Right lung (tissue), 5 donors: ENCODE results near the gene IL18R1. TPM values are rescaled to one million over a fixed set of nuclear protein-coding genes. Genes with fewer than 3 reads are reported as not detected.

ENCODE experiments used
- DNase-seq, 2 donors: peaks; one replicate each; pipeline ENCODE4 v3.0.0-alpha.2; 2013
- polyA plus RNA-seq, 5 donors: library from polyadenylated mRNA; unstranded; fragments of 120-200 nt; gene quantifications; one replicate each; pipeline versions ENCODE4 v1.2.1 to v1.2.3, GENCODE V29; 2013; ENCODE audit warnings: inconsistent platforms in 1 of 5, low replicate concordance in 1 of 5; ENCODE audit not compliant: insufficient read length in 5 of 5, insufficient read depth in 1 of 5

IL18R1 gene
- polyA plus RNA-seq, 5 donors: 2.2 to 5.6 (median 4.0) TPM

DNA sequence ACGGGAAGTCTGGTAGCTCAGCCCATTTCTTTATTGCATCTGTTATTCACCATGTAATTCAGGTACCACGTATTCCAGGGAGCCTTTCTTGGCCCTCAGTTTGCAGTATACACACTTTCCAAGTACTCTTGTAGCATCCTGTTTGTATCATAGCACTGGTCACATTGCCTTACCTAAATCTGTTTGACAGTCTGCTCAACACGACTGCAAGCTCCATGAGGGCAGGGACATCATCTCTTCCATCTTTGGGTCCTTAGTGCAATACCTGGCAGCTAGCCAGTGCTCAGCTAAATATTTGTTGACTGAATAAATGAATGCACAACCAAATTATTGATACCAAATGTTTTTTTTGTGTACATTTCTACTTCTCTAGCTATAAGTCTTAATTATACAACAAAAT is 11.2 kb upstream of the IL18R1 start:
- DNase-seq: no peak

DNA sequence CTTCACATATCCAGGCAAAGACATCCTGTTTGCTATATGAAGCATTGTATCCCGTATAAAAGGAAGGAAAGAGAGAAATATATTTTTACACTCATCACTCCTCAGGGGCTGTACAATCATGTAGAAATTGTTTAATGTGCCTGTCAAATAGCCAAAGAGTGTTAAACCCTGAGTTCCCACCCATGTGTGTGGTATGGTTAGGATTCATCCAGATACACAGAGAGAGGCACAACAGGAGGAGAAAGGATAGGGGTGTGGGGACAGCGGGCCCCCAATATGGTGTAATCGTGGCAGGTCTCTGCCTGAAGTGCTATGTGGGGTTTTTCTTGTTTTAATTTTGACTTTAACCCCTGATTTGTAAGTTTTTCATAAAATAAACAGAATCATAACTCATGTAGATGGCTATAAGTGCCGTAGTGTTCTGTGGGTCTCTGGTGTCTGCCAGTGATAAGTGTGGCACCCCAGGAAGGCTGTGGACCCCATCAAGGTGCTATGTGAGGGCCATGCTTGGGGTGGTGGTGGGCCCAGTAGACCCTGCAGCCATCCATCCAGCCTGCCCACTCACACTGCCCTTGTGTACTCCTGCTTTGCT is 10.2 kb upstream of the IL18R1 start:
- DNase-seq: no peak

DNA sequence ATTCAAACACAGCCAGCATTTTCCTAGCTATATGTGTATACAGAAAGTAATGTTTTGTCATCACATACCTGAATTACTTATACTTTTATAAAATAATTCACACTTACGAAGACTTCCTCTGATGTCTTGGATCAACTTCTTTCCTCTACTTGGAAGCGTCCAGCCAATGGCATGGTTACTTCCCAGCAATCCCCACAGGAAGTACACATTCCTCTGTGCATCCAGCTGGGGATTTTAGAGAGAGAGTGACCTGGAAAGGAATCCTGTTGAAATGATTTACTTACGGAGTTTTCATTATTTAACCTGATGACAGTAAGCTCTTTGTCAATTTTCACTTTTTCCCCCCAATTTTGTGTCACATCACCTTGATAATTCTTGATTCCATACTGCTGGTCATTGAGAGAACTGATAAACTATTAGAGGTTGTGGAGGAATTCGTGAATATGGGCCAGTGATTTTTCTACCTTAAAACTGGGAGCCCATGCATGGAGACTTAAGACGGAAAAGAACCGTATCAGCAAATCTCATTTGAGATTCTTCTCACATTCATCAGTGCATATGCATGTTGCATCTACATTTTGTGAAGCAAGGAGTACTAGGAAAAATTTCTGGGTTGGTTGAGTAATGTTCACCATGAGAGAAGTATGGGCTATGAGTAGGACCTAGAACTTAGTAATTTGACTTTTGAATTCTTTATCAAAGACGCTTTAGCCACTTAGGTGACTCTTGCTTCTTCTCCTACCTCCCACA is 9.0 kb upstream of the IL18R1 start:
- DNase-seq: no peak

DNA sequence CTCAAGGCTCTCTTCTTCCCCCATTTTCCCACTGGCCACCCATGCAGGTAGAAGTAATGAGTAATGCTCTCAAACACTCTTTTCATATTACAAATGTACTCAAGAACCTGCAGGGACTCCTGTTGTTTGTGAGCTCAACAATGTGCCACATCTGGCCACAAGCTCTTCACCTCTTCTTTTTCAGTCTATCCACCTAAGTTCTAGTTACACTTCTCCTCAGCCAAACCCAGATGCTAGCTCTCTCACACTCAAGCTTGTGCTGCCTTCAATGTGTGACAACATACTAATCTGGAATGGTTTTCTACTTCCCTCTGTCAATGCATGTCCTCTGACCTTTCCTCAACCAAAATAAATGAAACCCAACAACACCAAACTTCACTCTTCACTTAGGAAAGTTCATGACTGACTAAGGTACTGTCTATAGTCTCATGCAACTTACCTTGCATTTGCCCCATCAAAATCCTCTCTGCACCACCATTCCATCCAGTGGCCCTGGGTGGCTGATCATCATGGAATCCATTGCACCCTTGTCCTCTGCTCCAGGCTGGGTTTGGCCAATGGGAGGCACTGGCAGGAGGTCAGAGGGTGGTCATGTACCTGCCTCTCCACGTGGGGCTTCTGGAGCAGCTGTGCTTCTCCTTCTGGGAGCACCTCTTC is 5.3 kb upstream of the IL18R1 start:
- no peak for DNase-seq

DNA sequence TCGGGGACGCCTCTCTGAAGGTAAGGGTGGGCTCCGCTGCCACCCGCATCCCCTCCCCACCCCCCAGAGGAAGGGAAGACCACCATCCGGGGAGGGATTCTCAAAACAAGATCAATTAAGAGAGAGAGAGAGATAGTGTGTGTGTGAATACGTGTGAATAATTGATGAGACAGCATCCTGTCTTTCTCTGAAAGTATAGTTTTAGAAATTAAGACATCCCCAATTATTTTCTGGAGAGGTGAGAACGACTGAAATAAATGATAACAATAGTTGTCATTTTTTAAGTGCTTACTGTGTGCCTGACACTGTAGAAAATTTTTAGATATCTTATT is 751 bp downstream of the IL18R1 start:
- DNase-seq: no peak

DNA sequence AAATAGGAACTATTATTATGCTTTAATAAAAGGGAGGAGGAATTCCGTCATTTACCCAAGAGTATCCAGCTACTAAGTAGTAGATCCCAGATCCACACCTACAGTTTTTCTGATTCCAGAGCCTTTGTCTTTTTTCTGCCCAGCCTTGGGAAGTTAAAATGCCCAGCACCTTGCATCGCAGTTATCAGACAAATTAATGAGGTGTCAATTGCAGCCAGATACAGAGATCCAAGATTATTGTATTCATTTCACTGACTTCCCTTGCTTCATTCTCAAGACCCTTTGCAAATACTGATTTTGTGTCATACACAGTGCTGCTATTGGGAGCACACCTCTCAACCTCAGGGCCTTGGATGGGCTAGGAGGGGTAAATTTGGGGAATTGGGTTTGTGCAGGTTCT is 1.1 kb downstream of the IL18R1 start:
- no peak for DNase-seq

DNA sequence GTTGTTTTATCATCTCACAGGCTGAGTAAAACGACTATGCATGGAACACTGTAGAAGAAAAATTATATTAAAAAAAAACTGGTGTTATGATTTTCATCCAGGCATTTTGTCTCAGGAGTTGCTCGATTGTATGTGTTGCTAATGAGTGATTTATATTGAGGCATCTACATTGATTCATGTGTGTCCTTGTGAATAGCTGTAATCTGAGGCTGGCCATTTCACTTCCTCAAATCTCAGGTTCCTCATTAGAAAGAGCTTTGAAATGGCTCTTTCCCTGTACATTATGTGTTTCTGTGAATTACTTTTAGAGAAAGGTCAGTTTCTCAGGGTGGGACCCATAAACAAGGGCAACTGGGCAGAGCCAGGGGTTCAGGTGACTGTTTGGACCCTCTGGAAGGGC is 2.3 kb downstream of the IL18R1 start:
- DNase-seq: no peak

DNA sequence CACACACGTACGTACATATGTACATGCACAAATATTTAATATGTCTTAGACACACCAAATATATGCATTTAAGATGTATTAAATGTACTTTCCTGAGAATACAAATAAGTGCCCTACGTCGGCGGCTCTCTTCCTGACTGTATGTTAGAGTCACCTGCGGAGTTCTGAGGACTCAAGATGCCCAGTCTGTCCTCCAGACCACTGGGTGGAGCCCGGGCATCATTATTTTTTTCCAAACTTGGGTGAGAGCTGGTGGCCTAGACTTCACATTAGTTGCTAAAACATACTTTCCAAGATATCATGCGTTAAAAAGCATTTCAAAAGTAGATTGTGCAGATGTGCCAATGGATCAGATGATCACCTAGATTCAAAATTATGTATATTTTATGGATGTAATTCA is 2.9 kb downstream of the IL18R1 start:
- DNase-seq: no peak

DNA sequence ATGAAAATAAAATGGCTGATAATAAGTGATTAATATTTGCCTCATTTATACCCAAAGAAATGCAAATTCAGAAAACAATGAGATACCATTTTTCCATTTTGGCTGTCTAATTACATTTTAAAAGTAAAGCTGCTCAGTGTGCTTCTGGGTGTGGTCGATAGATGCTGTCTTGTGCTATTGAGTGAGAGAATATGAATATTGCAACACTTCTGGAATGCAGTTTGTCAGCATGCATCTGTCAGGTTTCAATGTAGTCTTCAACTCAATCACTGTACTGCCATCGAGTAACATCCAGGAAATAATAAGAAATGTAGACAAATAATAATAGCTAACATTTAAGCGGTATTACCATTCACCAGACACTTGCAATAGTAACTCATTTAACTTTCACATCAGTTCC is 3.9 kb downstream of the IL18R1 start:
- no peak for DNase-seq

DNA sequence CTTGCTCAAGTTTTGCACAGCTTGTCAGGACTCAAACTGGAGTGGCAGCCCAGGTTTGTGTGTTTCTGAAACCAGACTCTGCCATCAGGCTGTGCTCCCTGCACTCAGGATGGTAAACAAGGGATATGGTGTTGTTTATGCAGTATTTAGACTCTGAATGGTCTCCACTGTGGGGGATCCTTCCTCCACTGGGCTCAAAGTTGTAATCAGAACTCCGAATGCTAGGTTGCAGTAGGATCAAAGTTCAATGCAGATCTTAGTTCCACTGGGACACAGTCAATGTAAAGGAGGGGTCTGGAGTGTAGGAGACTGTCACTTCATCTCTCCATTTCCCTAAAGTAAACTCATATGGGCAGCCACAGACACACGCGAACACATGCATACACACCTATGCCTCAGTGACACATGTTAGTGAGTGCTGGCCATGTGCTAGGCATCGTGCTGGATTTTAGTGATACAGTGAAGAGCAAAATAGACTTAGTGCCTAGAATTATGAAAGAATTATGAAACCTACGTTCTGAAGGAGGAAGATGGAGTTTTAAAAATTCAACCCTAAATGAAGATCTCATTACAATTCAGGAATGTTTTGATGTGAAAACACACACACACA is 6.1 kb downstream of the IL18R1 start:
- no peak for DNase-seq

DNA sequence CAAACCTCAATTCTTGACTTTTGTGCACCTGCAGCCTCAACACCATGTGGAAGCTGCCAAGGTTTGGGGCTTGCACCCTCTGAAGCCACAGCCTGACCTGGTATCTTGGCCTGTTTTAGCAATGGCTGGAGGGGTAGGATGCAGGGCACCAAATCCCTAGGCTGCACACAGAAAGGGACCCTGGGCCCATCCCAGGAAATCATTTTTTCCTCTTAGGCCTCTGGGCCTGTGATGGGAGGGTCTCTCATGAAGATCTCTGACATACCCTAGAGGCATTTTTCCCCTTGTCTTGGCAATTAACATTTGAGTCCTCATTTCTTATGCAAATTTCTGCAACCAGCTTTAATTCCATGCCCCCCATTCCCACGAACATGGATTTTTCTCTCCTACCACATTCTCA is 10.2 kb downstream of the IL18R1 start:
- DNase-seq: no peak

DNA sequence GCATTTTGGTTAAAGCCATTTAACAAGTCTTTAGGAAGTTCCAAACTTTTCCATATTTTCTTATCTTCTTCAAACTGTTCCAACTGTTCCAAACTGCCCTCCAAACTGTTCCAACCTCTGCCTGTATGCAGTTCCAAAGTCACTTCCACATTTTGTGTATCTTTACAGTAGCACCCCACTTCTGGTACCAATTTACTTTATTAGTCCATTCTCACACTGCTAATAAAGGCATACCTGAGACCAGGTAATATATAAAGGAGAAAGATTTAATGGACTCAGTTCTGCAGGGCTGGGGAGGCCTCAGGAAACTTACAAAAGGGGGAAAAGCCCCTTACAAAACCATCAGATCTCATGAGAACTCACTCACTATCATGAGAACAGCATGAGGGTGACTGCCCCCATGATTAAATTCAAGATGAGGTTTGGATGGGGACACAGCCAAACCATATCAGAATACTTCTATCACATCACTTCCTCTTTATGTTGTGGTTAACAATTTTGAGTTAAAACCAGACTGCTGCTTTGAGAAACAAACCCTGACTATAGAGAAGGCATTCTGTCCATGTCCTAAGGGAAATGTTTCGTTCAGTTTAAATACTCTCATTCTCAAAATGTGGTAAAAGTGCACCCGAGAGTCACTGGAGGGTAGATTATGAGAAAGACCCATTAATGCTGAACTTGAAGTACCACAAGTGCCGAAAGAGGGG is 11.0 kb downstream of the IL18R1 start:
- DNase-seq: no peak

DNA sequence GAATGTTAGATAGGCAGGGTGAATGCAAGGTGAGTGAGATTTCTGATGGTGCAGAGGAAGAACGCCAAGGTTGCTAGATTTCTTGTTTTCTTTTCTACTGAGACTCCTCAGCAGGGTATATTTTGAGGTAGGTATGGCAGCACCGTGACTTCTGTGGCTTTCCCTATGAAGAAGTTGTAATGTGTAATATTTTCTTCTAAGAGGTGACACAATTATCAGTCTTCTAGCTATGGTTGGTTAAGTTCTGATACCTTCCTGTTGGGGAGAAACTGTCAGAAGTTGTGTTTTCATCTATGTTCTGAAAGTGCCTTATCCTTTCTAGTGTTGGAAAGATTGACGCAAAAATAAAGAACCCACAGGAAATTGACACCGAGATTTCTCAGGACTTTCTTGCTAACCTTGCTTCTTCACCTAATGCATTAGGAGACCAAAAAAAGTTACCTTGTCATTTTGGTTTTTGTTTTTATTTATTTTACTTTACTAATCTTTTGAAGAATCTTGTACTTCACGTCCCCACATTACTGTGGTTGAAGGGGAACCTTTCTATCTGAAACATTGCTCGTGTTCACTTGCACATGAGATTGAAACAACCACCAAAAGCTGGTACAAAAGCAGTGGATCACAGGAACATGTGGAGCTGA is 11.9 kb downstream of the IL18R1 start:
- no peak for DNase-seq

DNA sequence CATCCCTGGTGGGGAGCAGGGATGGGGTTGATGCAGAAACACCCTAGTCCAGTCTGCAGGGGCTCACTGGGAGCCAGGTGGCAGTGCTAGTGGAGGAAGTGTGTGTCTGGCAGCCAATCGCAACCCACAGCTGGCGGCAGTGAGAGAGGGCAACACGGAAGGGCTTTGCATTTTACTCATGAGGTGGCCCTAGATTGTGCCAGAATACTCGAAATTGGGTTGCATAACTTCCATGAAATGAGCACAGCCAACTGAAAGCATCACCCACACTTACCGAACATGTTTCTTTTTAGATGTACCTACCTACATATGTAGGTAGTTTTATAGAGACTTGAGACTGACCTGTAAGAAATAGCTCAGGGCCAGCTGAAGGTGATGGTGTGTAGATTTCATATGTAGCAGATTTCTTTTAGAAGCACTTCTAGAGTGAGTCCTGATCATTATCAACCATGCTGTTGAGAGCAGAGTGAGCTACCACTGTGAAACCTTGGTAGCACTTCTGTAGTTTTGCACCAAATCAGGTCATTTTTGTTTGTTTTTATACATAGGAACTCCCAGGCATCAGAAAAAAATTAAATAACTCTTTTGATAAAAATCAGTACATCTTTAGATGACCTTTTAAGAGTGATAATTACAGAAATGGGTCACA is 13.0 kb downstream of the IL18R1 start:
- DNase-seq: no peak

DNA sequence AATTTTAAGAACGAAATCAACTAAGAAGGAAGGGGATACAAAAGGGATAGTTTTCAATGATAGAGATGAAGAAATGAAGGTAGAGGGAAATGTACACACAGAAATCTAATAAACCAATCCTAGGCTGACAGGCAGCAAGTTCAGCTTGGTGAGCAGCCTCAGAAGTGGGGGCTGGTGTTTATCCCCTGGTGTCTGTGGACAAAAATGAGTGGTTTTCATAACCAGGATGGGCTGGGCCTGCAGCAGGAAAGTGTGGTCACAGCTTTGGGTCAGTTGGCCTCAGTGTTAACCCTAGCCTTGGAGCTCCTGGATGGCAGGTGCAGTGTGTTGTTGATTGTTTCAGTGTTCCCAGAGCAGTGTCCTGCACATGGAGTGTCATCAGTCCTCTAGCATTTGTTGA is 14.3 kb downstream of the IL18R1 start:
- no peak for DNase-seq

DNA sequence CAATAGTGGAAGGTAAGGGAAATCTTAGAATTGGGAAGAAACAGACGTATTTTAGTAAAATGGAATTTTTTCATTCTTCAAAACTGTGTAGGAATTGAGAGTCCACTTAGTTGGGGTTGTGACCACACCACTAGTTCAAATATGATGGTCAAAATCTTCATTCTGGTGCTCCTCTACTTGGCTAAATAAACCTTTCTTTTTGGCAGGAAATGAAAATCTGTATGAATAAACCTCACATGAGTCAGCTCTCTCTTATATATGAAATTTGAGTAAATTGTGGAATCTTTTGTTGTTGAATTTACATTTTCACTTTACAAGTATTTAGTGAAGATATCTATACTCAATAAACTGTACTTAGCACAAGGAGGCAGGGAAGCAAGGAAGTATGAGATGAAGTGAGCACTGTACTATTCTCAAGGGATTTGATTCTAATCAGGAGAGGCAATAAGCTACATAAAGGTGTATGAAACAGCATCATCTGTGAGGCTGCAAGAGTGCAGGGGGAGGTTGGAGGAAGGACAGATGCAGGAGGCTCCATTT is 20.5 kb downstream of the IL18R1 start:
- no peak for DNase-seq

DNA sequence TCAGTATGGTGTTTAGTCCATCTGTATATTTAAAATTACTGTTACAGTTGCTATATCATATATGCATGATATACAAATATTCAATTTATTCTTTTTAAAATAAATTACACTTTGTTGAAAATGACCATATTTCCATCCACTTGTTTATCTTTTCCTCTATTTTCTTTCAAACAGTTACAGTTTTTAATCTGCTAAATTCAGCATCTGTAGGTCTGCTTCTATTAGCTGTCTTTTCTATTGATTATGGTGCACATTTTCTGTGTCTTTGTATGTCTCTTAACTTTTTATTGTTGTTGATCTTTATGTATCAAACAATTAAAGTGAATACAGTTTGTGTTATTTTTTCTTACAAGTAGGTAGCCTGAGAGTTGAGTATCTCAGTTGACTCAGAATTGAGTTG is 28.1 kb downstream of the IL18R1 start:
- DNase-seq: no peak

DNA sequence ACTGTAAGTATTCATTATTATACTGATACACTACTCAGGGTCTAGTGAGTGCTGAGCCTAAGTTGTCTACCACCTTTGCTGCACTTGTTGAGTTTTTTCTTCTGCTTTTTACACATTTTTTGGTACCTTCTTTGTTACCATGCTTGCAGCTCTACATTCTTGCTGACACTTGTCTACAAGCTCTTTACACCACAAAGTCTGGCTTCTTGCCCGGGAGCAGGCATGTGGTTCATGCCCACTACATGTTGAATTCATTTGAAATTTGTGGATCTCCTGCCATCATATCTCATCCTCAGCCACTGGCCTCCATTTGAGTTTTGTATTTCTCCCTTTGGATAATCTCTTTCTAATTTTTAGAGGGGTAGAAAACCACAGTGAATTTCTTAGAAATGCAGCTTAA is 29.9 kb downstream of the IL18R1 start:
- DNase-seq: peak; percentile 2 to 13

DNA sequence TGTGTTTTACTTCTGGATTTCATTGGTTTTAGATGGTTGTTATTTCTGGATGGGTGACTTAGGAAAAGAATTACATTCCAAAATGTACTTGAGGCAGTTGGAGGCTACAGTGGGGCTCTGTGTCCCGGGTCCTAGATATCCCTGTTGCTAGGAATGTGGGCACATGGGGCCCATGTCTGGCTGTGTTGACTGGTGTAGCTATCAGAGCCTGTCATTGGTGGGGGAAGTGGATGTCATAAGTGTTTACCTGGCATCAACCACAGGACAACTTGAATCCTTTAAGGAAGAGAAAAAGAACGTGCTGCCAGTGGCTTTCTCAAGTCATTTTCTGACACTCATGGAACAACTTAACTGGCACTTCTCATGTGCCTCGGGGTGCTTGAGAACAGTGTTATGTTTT is 30.4 kb downstream of the IL18R1 start:
- no peak for DNase-seq

DNA sequence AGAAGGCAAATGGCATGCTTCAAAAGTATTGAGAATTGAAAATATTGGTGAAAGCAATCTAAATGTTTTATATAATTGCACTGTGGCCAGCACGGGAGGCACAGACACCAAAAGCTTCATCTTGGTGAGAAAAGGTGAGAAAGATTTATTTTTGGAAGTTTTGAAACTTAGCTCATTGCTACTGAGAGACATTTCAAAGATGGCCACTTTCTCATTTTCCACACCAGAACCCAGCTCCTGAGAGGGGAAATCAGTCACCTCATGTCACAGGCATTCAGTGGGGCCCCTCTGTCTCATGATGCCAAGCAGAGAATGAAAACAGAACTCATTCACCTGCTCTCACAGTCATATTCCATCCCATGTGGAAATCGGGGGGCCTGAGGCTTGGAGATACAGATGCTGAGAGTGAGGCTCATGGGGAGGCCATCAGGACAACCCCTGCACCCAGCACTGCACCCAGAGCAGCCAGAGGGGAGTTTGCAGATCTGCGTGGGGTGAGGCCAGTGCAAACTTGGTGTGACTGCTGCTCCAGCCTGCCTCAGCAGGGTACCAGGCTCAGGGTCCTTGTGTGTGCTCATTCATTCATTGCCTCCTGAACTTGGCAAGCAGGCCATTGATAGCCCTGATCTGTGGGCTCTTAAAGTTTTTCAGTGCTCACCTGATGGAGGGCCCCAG is 31.4 kb downstream of the IL18R1 start:
- DNase-seq: no peak
